Measurements from ENCODE around the gene BMPR1A. TPM values are rescaled to one million over a fixed set of nuclear protein-coding genes. Genes with fewer than 3 reads are reported as not detected.

Gene BMPR1A
- total RNA-seq, 1 experiment from 2014 or later = 21.4 TPM

DNA sequence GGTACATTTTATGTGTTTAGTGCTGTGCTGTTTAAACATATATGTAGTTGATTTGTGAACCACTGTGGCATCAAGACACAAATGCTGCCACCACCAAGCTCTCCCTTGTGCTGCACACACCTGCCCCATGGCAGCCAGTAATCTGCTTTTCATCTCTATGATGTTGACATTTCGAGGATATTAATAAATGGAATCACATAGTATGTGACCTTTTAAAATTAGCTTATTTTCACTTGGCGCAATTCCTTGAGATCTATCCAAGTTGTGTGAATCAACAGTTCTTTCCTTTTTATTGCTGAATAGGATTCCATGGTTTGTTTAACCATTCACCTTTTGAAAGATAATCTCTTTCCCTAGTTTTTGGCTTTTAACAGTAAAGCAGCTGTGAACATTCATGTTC, 73.1 kb downstream of the BMPR1A start:
- Mint-ChIP-seq H3K27ac (ENCODE audit: unreplicated experiment) (no peak overlapping the region), H3K4me1 (ENCODE audit: low read depth, unreplicated experiment) (peaks cover 10% of the 10 kb centered on the region), H3K9me3 (ENCODE audit: low read depth, unreplicated experiment) (no peaks in the 10 kb centered on the region), H3K4me3 (ENCODE audit: low read depth, unreplicated experiment) (no peak overlapping the region), H3K36me3 (ENCODE audit: insufficient read depth, unreplicated experiment) (no peaks in the 10 kb centered on the region), H3K27me3 (ENCODE audit: unreplicated experiment) (no peaks in the 10 kb centered on the region)
- DNase-seq = no peak
- intact Hi-C loops (cut with micrococcal nuclease; ENCODE audit: unreplicated experiment) = no loop called here
- no TSS peak for BruUV-seq (replicated peaks)
- CTCF ChIA-PET = interaction anchor here (0.5 kb wide), 1 partner anchor 45 kb away, joined by 5 read pairs; no protein-coding TSS in a partner anchor
- TF ChIP-seq, protein P1, sequence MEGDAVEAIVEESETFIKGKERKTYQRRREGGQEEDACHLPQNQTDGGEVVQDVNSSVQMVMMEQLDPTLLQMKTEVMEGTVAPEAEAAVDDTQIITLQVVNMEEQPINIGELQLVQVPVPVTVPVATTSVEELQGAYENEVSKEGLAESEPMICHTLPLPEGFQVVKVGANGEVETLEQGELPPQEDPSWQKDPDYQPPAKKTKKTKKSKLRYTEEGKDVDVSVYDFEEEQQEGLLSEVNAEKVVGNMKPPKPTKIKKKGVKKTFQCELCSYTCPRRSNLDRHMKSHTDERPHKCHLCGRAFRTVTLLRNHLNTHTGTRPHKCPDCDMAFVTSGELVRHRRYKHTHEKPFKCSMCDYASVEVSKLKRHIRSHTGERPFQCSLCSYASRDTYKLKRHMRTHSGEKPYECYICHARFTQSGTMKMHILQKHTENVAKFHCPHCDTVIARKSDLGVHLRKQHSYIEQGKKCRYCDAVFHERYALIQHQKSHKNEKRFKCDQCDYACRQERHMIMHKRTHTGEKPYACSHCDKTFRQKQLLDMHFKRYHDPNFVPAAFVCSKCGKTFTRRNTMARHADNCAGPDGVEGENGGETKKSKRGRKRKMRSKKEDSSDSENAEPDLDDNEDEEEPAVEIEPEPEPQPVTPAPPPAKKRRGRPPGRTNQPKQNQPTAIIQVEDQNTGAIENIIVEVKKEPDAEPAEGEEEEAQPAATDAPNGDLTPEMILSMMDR (IDR thresholded peaks at IDR 0.05; ENCODE audit: unreplicated experiment) = no peak

DNA sequence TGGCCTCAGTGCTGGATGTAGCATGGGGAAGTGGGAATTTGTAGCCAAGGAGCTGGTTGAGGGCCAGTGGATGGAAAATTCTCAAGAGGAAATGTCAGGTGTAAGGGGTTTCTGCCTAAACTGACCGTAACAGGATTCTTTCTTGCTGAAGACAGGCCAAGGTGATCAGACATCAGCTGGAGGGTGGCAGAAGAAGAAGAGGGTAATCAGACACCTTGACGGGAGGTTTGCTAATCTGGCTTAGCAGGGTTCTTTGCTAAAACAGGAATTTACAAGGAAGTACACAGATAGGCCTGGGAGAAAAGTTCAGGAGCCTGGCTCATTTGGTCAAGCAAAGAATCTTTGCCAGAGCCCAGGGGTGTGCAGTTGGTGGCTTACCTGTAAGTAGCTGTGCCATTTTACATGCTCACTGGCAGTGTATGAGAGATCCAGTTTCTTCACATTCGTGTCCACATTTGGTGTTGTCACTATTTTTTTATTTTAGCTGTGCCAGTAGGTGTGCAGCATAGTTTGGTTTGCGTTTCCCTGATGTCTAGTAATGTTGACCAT, 73.7 kb downstream of the BMPR1A start:
- Mint-ChIP-seq H3K27ac (ENCODE audit: unreplicated experiment) (no peak overlapping the region), H3K27me3 (ENCODE audit: unreplicated experiment) (no peaks in the 10 kb centered on the region), H3K4me1 (ENCODE audit: low read depth, unreplicated experiment) (peaks cover 10% of the 10 kb centered on the region), H3K9me3 (ENCODE audit: low read depth, unreplicated experiment) (no peaks in the 10 kb centered on the region), H3K36me3 (ENCODE audit: insufficient read depth, unreplicated experiment) (no peaks in the 10 kb centered on the region), H3K4me3 (ENCODE audit: low read depth, unreplicated experiment) (no peak overlapping the region)
- TF ChIP-seq, protein P1 (IDR thresholded peaks at IDR 0.05; ENCODE audit: unreplicated experiment) = no peak
- no TSS peak for BruUV-seq (replicated peaks)
- CTCF ChIA-PET = interaction anchor here (0.5 kb wide), 1 partner anchor 45 kb away, joined by 5 read pairs; no protein-coding TSS in a partner anchor
- intact Hi-C loops (cut with micrococcal nuclease; ENCODE audit: unreplicated experiment) = loop anchor here (5.0 kb wide), 1 partner anchor 33 kb away; no protein-coding TSS in a partner anchor
- DNase-seq = no peak

DNA sequence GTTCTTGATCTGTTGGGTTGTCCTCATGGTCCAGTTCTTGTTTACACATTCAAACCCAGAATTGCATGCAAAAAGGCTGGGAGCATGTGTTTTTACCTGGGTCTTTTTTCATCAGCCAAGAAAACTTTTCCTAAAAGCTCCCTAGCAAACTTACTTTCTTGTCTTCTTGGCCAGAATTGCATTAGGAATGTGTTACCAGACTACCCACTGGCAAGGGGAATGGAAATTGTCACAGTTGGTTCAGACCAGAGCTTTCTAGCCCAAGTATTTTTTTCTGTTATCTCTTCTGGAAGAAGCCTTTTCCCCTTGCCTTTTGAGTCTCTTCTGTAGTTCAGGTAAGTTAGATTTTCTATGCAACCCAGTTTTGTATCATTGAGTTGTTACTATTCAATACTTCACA, 77.5 kb downstream of the BMPR1A start:
- intact Hi-C loops (cut with micrococcal nuclease; ENCODE audit: unreplicated experiment) = loop anchor here (5.0 kb wide), 1 partner anchor 37 kb away; no protein-coding TSS in a partner anchor
- no peak overlapping the region for H3K4me3 Mint-ChIP-seq (ENCODE audit: low read depth, unreplicated experiment)
- CTCF ChIA-PET = no interaction called here
- no peaks in the 10 kb centered on the region for H3K36me3 Mint-ChIP-seq (ENCODE audit: insufficient read depth, unreplicated experiment)
- TF ChIP-seq, protein P1 (IDR thresholded peaks at IDR 0.05; ENCODE audit: unreplicated experiment) = no peak
- no peaks in the 10 kb centered on the region for H3K9me3 Mint-ChIP-seq (ENCODE audit: low read depth, unreplicated experiment)
- DNase-seq = no peak
- H3K27me3 Mint-ChIP-seq (ENCODE audit: unreplicated experiment) = no peaks in the 10 kb centered on the region
- H3K4me1 Mint-ChIP-seq (ENCODE audit: low read depth, unreplicated experiment) = peaks cover 10% of the 10 kb centered on the region
- BruUV-seq (replicated peaks) = no TSS peak
- H3K27ac Mint-ChIP-seq (ENCODE audit: unreplicated experiment) = no peak overlapping the region

DNA sequence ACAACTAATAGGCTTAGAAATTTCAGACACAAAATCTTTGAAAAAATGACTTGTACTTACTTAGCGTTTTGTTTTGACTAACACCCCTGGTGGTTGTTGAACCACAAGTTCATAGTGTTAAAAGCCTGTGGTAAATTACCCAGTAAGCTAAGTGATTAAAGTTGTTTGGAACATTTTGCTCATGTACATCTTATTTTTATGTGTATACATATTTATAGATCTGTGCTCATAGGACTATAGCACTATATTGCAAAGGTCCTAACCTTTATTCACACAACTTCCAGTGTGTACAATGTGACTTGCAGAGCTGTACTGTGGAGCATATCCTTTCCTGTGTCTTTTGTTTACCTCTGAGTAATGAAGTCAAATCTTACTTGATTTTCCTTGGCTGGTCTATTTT, 79.6 kb downstream of the BMPR1A start:
- no peak overlapping the region for H3K27ac Mint-ChIP-seq (ENCODE audit: unreplicated experiment)
- intact Hi-C loops (cut with micrococcal nuclease; ENCODE audit: unreplicated experiment) = no loop called here
- H3K36me3 Mint-ChIP-seq (ENCODE audit: insufficient read depth, unreplicated experiment) = no peaks in the 10 kb centered on the region
- no peaks in the 10 kb centered on the region for H3K4me1 Mint-ChIP-seq (ENCODE audit: low read depth, unreplicated experiment)
- H3K9me3 Mint-ChIP-seq (ENCODE audit: low read depth, unreplicated experiment) = no peaks in the 10 kb centered on the region
- CTCF ChIA-PET = no interaction called here
- TF ChIP-seq, protein P1 (IDR thresholded peaks at IDR 0.05; ENCODE audit: unreplicated experiment) = no peak
- BruUV-seq (replicated peaks) = no TSS peak
- DNase-seq = no peak
- no peaks in the 10 kb centered on the region for H3K27me3 Mint-ChIP-seq (ENCODE audit: unreplicated experiment)
- no peak overlapping the region for H3K4me3 Mint-ChIP-seq (ENCODE audit: low read depth, unreplicated experiment)

Data from Calu3 (cell line).